T-helper 17 cell (primary cell): ENCODE results near the gene ZFYVE1. TPM values are rescaled to one million over a fixed set of nuclear protein-coding genes. Genes with fewer than 3 reads are reported as not detected.

Experiments used
- ATAC-seq: fragments of 150-1000 bp; cut with Tn5 transposase; 2 replicates; pipeline ENCODE4 v1.10.0; 2021; ENCODE audit warnings: mild to moderate bottlenecking, moderate library complexity
- DNase-seq, 3 donors: peaks; one replicate each; pipeline versions ENCODE4 v3.0.0 to v3.0.0-alpha.2; 2020 to 2021
- H3K9me3 ChIP-seq: one replicate; pipeline ENCODE4 v1.7.0; 2013; ENCODE audit warnings: low read length, mild to moderate bottlenecking; ENCODE audit not compliant: control insufficient read depth, poor library complexity, severe bottlenecking
- H3K27ac Mint-ChIP-seq: one replicate; pipeline ENCODE4 v1.8.0; 2022; ENCODE audit warnings: mild to moderate bottlenecking, moderate library complexity, mixed read lengths
- H3K27me3 Mint-ChIP-seq: one replicate; pipeline ENCODE4 v1.8.0; 2022; ENCODE audit warnings: mixed read lengths
- H3K36me3 Mint-ChIP-seq: one replicate; pipeline ENCODE4 v1.8.0; 2022; ENCODE audit warnings: low read depth, mixed read lengths
- H3K4me1 Mint-ChIP-seq: one replicate; pipeline ENCODE4 v1.8.0; 2022; ENCODE audit warnings: mild to moderate bottlenecking, mixed read lengths
- H3K4me3 Mint-ChIP-seq: one replicate; pipeline ENCODE4 v1.8.0; 2022; ENCODE audit warnings: mild to moderate bottlenecking, moderate library complexity, mixed read lengths
- total RNA-seq, 4 donors: library from RNA in 2 of 4; stranded (reverse) in 2 of 4; gene quantifications; one replicate each; pipeline ENCODE4 v1.2.3 and lab custom pipeline; 2022 to 2026

The ZFYVE1 gene
- total RNA-seq, 2 donors from 2014 or later, result 11.0 to 17.9 TPM

- Mint-ChIP-seq H3K27me3 (peaks cover 22% of the 10 kb centered on the region), H3K4me1 (peaks cover 3% of the 10 kb centered on the region), H3K27ac (no peak overlapping the region), H3K36me3 (no peaks in the 10 kb centered on the region), H3K4me3 (no peak overlapping the region)
- no peaks in the 10 kb centered on the region for H3K9me3 ChIP-seq
- no peak for DNase-seq
- ATAC-seq, result no peak
Observed at GRCh38 chr14:72920008-72920407, 106.9 kb downstream of the ZFYVE1 start.

Other genes with a start within 250 kb of the ZFYVE1 start
- 1 to 10 TPM in 1 of 2 donors, under 1 TPM in 1; 0.13 to 1.2 TPM for gene DPF3, start 133.0 kb downstream of the ZFYVE1 start, total RNA-seq
- 10 to 100 TPM; 27.0 to 30.7 TPM for gene DCAF4, start 100.6 kb downstream of the ZFYVE1 start, total RNA-seq
- 100 to 1,000 TPM; 156 to 168 TPM for gene RBM25, start 31.4 kb upstream of the ZFYVE1 start, total RNA-seq
- 10 to 100 TPM; 31.6 to 32.1 TPM for gene PSEN1, start 109.4 kb upstream of the ZFYVE1 start, total RNA-seq
- gene PAPLN, start 210.4 kb upstream of the ZFYVE1 start, total RNA-seq, result not detected